CD1c-positive myeloid dendritic cell (primary cell): ENCODE measurements around the gene MRTFA.

Experiments
- DNase-seq: peaks from one replicate; pipeline ENCODE4 v3.0.0-alpha.2; 2016; ENCODE audit errors: extremely low spot score

The MRTFA gene

DNA sequence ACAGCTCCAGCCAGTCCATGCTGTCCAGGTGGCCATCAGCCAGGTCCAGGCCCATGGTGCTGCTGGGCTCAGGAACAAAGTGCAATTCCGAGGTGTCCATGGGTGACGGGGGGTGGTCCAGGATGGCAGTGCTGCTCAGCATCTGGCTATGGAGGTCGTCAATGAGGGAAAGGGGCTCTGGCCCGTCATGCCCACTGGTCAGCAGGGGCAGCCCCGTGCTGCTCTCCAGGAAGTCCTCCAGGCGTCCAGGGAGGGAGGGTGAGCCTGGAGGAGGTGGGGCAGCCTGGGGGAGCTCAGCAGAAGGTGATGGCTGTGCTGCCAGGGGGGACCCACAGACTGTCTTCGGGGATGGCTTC is 225.0 kb downstream of the MRTFA start:
- DNase-seq, result no peak

DNA sequence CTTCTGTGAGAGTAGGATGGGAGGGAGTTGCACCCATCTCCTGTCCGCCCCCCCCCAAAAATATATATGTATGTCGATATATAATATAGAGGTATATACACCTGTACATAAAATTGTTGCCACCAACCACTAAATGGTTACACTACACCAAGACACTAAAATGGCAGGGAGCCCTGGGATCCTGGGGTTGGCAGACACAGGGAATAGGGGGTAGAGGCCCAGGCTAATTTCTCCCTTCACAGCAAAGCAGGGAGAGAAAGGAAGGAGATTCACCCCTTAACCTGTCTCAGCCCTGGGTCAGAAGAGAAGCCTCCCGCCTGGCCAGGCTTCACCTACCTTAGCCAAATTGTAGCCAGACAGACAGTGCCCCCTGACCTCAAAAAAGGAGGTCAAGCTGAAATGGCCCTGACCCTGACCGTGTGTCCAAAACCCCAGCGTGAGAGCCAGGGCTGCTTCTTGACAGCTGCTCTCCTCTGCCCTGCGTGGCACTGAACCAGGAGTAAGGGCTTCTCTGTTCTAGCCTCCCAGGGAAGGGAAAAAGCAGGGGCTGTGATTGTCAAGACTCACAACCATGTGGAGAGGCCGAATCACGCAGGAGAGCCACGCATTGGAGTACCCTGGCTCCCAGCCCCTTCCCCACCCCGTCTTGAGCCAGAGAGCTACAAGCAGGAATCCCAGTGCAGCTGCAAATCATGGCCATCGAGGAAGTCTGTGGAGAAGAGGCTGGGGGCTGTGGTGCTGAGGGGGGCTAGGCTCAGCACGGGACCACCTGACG is 225.6 kb downstream of the MRTFA start:
- DNase-seq, result no peak

DNA sequence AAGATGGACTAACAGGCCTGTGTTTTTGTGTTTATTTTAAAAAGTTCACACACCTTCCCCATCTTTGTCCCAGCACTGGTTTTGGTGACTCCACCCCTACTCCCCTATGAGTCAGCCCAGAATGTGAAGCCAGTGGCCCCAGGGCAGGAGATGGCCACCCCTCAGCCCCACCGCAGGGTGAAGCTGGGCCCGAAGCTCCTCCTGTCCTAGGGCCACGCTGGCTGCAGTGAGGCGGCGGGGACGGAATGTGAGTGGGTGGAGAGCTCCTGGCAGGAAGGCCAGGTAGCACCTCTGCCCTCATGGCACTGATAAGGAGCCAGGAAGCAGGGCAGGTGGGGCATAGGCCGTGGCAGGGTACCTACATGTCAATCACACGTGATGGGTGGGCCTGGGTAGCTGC is 226.2 kb downstream of the MRTFA start:
- DNase-seq, result no peak

DNA sequence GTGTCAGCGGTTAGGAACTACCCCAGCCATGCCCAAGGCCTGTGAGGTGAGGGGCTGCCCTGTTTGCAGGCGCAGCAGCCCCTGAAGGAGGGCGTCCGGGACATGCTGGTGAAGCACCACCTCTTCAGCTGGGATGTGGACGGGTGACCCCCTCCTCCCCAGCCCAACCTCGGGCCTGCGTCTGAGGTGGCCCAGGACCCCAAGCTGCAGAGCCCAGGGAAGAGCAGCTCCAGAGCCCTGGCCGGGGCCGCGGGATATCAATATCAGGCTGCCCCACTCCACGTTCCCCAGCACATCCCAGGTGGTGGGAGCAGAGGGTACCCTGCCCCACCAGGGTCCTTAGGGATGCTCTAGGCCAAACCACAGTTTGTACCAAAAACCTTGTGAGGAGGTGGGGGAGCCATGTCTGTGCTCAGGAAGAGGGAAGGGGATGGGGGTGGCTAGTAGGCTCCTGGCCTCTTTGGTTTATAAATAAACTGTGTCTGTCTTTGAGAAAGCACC is 226.9 kb downstream of the MRTFA start:
- no peak for DNase-seq

DNA sequence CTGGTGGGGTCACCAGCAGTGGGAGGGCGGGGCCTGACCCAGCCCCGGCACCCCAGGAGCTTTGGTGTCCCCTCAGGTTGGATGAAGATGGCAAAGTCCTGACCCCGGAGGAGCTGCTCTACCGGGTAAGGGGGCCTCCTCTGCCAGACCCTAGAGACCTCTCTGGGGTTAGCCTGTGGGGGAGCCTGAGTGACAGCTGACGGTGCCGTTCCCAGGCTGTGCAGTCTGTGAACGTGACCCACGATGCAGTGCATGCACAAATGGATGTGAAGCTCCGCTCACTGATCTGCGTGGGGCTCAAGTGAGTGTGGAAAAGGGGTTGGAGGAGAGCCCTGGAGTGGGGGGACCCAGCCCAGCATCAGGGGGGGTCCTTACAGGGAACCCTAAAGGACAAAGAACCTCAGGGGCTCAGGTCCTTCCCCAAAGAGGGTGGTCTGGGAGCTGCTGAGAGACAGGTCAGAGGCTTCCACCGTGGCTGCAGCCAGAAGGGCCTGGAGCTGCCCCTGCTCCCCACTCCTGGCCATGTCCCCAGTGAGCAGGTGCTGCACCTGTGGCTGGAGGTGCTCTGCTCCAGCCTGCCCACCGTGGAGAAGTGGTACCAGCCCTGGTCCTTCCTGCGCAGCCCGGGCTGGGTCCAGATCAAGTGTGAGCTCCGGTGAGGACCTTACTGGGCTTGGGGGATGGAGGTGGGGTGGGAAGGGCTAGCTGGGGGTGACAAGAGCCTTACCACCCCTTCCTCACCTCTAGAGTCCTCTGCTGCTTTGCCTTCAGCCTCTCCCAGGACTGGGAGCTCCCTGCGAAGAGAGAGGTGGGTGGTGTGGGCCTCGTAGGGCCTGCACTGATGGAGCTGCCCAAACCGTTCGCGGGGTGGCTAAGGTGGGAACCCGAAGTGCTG is 227.6 kb downstream of the MRTFA start:
- DNase-seq, result no peak

DNA sequence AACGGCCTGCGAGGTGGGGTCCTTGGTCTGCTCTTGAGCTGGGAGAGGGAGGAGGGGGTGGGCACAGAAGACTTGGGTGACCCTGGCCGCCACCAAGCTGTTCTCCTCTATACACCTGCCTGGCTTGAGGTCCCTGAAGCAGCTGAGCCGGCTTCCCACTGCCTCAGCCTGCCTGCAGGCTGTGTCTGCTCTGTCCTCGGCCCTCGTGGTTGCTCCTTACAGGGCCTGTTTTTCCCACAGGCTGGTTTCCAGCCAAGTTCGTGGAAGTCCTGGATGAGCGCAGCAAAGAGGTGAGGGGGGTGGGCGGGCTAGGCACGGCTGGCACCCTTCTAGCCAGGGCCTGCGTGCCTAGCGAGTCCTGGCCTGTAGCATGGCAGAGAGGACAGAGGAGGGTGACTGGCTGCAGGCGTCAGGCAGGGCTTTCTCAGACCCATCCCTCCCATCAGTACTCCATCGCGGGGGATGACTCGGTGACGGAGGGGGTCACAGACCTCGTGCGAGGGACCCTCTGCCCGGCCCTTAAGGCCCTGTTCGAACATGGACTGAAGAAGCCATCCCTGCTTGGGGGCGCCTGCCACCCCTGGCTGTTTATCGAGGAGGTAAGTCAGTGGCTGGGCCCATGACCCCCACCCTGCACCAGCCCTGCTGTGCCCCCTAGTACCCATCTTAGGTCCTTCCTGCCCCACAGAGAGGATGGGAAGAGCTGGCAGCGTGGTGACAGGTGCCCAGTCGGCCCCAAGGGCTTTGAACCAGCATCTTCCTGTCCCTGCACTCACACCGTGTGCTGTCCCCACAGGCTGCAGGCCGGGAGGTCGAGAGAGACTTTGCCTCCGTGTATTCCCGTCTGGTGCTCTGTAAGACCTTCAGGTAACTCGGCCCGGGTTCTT is 228.4 kb downstream of the MRTFA start:
- no peak for DNase-seq

DNA sequence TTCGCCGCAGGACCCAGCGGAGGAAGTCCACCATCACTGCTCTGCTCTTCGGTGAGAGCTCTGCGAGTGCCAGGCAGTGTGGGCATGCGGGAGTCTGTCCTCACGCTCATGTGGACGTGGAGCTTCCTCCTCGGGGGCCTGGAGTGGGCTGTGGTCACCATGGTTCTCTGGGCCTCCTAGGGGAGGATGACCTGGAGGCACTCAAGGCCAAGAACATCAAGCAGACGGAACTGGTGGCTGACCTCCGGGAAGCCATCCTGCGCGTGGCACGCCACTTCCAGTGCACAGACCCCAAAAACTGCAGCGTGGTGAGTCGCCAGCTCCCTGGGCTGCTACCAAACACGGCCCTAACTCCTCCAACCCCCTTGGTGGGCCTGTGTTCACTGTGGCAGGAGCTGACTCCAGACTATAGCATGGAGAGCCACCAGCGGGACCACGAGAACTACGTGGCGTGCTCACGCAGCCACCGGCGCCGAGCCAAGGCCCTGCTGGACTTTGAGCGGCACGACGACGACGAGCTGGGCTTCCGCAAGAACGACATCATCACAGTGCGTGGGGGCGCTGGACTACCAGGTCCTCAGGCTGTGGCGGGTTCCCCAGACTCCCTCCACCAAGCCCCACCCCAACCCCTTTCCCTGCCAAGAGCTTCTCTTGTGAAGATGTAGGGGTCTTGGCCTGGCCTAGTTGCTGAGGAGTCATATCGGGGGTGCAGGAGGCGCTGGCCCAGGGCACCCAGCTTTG is 229.3 kb downstream of the MRTFA start:
- no peak for DNase-seq

DNA sequence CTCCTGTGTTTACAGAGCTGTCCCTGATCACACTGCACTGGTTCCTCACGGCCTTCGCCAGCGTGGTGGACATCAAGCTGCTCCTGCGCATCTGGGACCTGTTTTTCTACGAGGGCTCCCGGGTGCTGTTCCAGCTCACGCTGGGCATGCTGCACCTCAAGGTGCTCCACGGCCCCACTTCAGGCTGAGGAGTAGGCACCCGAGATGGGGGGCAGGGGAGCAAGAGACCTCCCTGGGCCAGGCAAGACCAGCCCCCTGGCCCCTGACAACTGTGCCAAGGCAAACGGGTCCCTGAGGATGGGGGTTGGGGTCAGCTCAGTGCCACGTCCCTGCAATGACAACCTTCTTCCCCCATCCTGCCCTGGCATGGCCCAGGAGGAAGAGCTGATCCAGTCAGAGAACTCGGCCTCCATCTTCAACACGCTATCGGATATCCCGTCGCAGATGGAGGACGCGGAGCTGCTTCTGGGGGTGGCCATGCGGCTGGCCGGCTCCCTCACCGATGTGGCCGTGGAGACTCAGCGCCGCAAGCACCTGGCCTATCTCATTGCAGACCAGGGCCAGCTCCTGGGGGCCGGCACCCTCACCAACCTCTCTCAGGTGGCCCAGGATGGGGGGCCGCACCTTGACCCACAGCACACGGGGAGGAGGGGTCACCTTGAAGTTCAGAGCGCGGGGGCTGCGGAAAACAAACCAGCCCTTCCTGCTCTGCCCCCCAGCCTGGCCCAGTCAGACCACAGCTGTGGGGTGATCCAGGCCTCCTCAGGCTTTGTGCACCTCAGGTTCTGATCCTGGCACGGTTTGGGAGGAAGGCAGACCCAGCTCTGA is 230.2 kb downstream of the MRTFA start:
- no peak for DNase-seq

DNA sequence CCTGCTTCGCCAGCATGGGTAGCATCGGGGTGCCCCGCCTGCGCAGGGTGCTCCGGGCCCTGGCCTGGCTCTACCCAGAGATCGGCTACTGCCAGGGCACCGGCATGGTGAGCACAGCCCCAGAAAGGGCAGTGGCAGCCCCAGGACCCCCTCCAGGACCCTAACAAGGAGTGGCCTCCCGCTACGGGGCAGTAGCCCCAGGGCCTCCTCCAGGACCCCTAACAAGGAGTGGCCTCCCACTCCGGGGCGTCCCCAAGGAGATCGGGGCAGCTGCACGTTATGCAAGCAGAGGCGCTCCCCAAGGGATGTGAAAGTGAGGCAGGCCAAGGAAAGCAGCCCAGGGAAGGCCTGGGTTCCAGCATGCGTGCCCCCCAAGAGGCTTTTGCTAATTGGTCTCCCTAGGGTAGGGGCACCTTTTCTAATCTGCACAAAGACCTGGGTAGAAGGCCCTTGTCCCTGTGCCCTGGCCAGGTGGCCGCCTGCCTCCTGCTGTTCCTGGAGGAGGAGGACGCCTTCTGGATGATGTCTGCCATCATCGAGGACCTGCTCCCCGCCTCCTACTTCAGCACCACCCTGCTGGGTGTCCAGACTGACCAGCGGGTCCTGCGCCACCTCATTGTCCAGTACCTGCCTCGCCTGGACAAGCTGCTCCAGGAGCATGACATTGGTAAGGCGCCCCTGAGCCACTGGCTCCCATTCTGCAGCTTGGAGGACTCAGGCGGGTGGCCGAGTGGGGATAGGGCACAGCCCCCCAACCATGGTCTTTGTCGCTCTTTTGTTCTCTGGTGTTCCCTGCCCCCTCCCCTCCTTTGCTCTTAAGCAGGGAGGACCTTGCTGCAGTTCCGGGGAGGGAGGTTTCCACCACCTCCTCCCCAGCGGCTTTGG is 231.1 kb downstream of the MRTFA start:
- no peak for DNase-seq

DNA sequence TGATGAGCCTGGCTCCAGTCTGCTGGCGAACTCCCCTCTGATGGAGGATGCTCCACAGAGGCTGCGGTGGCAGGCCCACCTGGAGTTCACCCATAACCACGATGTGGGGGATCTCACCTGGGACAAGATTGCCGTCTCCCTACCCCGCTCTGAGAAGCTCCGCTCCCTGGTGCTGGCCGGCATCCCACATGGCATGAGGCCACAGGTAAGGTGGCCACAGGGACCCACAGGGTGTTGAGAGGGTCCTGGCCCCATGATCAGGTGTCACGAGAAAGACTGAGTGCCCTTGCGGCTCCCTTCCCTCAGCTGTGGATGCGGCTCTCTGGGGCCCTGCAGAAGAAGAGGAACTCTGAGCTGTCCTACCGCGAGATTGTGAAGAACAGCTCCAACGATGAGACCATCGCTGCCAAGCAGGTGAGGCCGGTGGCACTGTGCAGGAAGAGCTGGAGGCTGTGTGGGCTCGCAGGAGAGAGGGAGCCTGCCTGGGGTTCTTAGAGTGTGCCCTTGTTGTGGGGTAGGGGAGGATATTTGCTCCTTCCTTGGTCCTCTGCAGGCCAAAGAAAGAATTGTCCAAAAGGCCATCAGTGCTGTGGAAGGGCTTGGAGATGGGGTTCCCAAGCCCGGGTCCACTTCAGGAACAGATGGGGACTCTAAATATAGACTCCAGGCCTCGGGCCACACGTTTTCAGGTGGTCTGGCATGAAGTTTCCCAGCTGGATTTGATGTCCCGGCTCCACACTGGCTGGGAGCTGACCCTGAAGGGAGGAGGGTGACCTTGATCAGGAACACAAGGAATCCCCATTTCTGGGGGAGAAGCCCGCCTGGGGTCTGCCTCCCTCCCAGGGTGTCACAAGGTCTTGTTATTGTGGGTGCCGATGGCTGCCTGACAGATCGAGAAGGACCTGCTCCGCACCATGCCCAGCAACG is 232.0 kb downstream of the MRTFA start:
- DNase-seq, result no peak

DNA sequence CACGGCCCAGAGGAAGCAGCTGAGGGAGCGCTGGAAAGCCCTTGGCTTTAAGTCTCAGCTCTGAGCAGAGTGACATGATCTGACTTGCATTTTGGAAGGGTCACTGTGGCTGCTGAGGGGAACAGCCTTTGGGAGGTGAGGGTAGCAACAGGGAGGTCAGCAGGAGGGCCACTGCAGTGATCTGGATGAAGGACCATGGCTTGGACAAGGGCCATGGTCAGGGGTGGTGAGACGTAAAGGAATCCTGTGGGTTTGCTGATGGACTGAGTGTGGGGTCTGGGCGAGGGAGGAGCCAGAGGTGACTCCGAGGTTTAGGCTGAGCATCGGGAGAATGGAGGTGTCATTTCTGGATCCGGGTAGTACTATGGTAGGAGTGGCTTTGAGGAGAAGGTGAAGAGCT is 232.9 kb downstream of the MRTFA start:
- no peak for DNase-seq

DNA sequence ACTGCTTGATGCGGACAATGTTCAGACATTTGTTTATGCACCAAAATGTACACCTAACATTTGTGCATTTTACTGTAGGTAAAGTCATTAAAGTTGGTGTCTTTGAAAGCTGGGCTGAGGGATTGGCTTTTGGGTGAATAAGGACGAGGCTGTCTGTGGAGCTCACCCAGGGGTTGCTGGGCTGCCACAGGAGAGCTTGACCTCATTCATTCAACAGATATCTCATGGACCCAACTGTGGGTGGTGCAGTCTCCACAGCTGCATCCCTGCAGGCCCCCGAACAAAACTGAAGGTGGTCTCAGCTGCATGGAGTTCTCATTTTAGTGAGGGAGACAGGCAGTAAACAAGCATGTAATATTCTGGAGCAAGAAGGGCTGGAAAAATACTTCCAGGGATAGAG is 233.4 kb downstream of the MRTFA start:
- DNase-seq, result no peak

DNA sequence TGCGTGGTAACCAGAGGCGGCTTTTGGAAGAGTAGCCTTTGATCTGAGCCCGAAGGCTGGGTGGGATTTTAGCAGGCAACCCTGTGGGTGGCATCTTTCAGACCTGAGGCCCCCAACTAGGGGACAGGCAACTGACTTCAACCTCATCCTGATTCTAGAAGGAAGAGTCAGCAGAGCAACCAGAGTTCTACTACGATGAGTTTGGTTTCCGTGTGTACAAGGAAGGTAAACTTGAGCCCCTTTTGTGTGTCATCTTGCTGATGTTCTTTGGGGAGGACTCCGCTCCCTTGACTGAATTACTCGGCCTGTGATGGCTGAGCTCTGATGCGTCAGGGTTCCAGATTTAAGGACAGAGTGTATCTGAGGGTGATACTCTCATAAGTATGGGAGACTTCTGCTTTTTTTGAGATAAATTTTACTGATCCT is 234.5 kb downstream of the MRTFA start:
- DNase-seq, result no peak

DNA sequence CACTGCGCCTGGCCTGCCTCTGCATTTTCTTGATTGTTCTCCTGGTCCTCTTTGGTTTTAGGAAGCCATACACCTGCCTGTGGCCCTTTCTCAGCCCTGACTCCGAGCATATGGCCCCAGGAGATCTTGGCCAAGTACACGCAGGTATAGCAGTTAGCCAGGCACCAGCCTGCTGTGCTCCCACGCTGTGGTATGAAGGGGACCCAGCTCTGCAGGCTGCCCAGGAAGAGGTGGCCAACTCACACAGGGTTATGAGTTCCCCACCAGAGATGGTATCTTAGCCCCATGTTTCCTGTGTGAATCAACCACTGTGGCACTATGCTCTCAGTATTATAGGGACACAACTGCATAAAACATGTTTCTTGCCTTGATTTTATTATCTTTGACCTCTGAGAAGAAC is 235.0 kb downstream of the MRTFA start:
- no peak for DNase-seq

DNA sequence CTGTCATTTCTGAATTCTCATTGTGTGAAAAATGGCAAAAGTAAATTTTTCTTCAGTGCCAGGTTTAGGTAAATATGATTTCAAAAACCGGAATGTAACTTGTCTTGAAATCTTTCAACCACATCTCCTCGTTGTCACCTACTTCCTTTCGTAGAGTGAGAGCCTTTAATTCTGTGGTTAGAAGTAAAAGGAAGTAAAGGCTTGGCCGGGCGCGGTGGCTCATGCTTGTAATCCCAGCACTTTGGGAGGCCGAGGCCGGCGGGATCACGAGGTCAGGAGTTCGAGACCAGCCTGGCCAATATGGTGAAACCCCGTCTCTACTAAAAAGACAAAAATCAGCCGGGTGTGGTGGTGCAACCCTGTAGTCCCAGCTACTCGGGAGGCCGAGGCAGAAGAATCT is 236.4 kb downstream of the MRTFA start:
- peak; percentile 85 for DNase-seq

DNA sequence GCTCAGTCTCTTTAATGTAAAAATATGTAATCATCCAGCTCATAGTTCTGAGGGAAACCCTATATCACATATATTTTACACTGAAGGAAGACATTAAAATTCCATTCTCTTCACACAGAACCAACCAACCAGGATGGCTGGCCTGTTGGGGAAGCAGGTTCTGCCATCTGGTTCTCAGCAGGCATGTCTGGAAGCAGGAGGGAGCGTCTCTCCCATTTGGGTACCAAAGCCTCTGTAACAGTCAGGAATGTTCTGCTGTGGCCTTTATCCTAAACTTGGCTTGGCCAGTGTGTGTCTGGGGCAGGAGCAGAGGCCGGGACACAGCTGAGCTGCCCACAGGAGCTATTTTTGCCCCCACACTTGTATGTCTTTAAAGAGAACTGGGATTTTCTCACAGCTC is 236.9 kb downstream of the MRTFA start:
- peak; percentile 26 for DNase-seq

DNA sequence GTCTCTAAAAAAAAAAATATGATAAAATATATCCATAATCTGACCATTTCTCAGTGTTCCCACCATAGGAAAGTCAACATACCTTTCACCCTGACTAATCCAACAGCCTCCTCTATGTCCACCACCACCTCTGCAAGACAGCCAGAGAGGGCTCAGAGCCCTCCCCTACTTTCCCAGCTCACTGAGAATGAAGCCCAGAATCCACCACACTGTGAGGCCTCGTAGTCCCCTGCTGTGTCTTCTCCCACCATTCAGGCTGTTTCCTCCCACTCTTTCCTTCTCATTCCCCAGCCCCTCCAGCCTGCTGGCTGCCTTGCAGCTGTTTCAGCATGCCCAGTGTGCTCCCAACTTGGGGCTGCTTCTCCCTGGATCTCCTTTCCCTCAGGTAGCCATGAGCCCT is 239.1 kb downstream of the MRTFA start:
- no peak for DNase-seq

DNA sequence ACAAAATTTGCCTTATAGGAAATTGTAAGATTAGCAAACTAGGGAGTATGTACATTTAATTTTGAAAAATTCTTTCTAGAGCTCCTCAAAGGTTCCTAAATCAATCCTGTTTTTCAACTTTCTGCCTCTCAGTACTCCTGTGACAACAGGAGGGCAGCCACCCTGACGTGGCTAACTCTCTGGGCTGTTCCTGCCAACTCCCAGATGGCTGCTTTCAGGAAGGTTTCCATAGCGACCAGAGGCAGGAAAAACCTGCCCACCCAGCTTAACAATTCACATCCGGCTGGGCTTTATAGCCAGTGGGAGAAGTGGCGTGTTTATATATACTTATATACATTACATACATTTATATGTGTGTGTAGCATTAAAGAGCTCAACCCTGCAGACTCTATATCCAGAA is 239.6 kb downstream of the MRTFA start:
- DNase-seq, result no peak
